ENCODE results near the gene ATAD1.

DNA sequence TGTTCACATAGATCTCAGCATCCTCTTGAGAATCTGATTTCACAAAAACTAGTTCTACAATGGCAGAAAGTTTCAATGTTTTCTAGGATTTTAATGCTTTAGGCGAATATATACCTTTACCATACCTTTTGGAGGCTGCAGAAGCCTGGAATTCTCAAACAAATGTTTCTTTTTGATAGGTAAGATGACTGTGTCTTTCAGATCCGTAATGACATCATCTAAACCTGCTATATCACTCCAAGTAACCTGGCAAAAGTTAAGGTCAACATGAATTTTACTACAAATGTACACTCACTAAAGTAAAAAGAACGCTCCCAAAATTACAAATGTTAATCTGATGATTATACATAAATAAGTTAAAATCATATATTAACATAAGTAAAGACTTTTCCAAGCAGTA lies 27.8 kb downstream of the ATAD1 start:
- TF ChIP-seq, protein P1, sequence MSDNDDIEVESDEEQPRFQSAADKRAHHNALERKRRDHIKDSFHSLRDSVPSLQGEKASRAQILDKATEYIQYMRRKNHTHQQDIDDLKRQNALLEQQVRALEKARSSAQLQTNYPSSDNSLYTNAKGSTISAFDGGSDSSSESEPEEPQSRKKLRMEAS (IDR thresholded peaks at IDR 0.05): no peak
- TF ChIP-seq EGR1 (IDR thresholded peaks at IDR 0.05) (no peak), EP300 (IDR thresholded peaks at IDR 0.05; ENCODE audit: borderline replicate concordance) (no peak), REST (IDR thresholded peaks at IDR 0.05; ENCODE audit: low read depth) (no peak), CREB1 (IDR thresholded peaks at IDR 0.05; ENCODE audit: low read depth) (no peak), YY1 (IDR thresholded peaks at IDR 0.05; ENCODE audit: low read depth) (no peak), TAF1 (IDR thresholded peaks at IDR 0.05; ENCODE audit: low read depth) (no peak)

All from Ishikawa (cell line).